Measurements from ENCODE around the gene ERN2. TPM values are rescaled to one million over a fixed set of nuclear protein-coding genes. Genes with fewer than 3 reads are reported as not detected.

ERN2 gene
- total RNA-seq, 1 experiment from 2014 or later: 0.47 TPM

DNA sequence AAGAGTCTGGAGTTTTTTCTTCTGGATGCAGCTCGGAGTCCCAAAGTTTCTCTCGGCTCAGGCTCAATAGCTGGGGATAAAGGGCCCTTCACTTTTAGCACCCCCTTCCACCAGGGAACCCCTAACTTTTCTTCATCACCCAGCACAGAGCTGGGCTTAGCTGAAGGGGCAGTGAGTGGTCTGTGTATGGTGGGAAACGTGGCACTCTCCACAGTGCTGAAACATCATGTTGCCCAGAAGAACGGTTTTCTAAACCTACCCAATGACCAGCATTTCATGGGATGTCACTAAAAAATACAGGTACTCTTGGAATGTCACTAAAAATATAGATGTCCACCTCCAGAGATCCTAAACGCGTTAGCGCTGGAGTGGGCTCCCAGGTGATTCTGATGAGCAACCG lies 12.0 kb downstream of the ERN2 start:
- CTCF ChIA-PET: interaction anchor here (1.3 kb wide), 1 partner anchor 27 kb away, joined by 4 read pairs; no protein-coding TSS in a partner anchor

More for the DNA sequence above, 12.0 kb downstream of the ERN2 start:
- H3K27me3 ChIP-seq (ENCODE audit: insufficient read depth, low read length): no peaks in the 10 kb centered on the region
- no peak overlapping the region for H3K9ac ChIP-seq (ENCODE audit: low read length)
- ATAC-seq (no peak), DNase-seq (ENCODE audit: low read depth, low spot score) (no peak)
- no peak overlapping the region for H2AFZ ChIP-seq (ENCODE audit: low read depth, low read length, poor library complexity, severe bottlenecking)
- H3K36me3 ChIP-seq (ENCODE audit: control insufficient read depth in 1 of 2, insufficient read depth in 2 of 2, low read length in 2 of 2): no peaks in the 10 kb centered on the region
- no peak overlapping the region; the same call in 1 of the 2 replicates for H3K27ac ChIP-seq (ENCODE audit: low read depth, low read length)
- no peaks in the 10 kb centered on the region for H4K20me1 ChIP-seq (ENCODE audit: insufficient read depth)
- no peaks in the 10 kb centered on the region for H3K9me2 ChIP-seq (ENCODE audit: insufficient read depth)
- POLR2A ChIA-PET: no interaction called here
- BruUV-seq (replicated peaks): no TSS peak
- H3K79me2 ChIP-seq (ENCODE audit: insufficient read depth, low read length): no peaks in the 10 kb centered on the region
- peaks cover 12 to 30% of the 10 kb centered on the region in 2 experiments for H3K4me1 ChIP-seq (ENCODE audit: control insufficient read depth in 1 of 2, insufficient read depth in 2 of 2, low read length in 2 of 2)
- H3K4me2 ChIP-seq (ENCODE audit: low read length): no peak overlapping the region
- intact Hi-C loops (cut with micrococcal nuclease): no loop called here
- TF ChIP-seq, protein P1, sequence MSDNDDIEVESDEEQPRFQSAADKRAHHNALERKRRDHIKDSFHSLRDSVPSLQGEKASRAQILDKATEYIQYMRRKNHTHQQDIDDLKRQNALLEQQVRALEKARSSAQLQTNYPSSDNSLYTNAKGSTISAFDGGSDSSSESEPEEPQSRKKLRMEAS (IDR thresholded peaks at IDR 0.05): no peak
- TF ChIP-seq, protein P2, sequence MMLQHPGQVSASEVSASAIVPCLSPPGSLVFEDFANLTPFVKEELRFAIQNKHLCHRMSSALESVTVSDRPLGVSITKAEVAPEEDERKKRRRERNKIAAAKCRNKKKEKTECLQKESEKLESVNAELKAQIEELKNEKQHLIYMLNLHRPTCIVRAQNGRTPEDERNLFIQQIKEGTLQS (IDR thresholded peaks at IDR 0.05): no peak
- TF ChIP-seq, protein P3, sequence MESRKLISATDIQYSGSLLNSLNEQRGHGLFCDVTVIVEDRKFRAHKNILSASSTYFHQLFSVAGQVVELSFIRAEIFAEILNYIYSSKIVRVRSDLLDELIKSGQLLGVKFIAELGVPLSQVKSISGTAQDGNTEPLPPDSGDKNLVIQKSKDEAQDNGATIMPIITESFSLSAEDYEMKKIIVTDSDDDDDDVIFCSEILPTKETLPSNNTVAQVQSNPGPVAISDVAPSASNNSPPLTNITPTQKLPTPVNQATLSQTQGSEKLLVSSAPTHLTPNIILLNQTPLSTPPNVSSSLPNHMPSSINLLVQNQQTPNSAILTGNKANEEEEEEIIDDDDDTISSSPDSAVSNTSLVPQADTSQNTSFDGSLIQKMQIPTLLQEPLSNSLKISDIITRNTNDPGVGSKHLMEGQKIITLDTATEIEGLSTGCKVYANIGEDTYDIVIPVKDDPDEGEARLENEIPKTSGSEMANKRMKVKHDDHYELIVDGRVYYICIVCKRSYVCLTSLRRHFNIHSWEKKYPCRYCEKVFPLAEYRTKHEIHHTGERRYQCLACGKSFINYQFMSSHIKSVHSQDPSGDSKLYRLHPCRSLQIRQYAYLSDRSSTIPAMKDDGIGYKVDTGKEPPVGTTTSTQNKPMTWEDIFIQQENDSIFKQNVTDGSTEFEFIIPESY (IDR thresholded peaks at IDR 0.05; ENCODE audit: extremely low read depth, insufficient replicate concordance, low read length): no peak
- no peak for TF ChIP-seq EZH2 (IDR thresholded peaks at IDR 0.05)
- no peak for TF ChIP-seq POLR2AphosphoS5 (IDR thresholded peaks at IDR 0.05; ENCODE audit: low read depth, low read length)
- TF ChIP-seq CEBPB (IDR thresholded peaks at IDR 0.05; ENCODE audit: low read depth): no peak
- no peak for TF ChIP-seq SP1 (IDR thresholded peaks at IDR 0.05; ENCODE audit: low read depth)
- no peak for TF ChIP-seq ZFX (IDR thresholded peaks at IDR 0.05)
- TF ChIP-seq YY1 (IDR thresholded peaks at IDR 0.05; ENCODE audit: extremely low read depth, insufficient replicate concordance, low read depth, low read length): no peak
- no peak for TF ChIP-seq CBX3 (IDR thresholded peaks at IDR 0.05; ENCODE audit: low read depth)
- no peak for TF ChIP-seq TCF7L2 (IDR thresholded peaks at IDR 0.05; ENCODE audit: borderline replicate concordance, extremely low read depth, insufficient read depth, insufficient read length)
- TF ChIP-seq EGR1 (IDR thresholded peaks at IDR 0.05; ENCODE audit: low read depth): no peak
- TF ChIP-seq SRF (IDR thresholded peaks at IDR 0.05; ENCODE audit: low read depth): no peak
- no peak for TF ChIP-seq EZH2phosphoT487 (IDR thresholded peaks at IDR 0.05; ENCODE audit: borderline replicate concordance)
- TF ChIP-seq SIN3A (IDR thresholded peaks at IDR 0.05; ENCODE audit: low read depth): no peak
- RAD21 ChIA-PET (ENCODE audit: low non-redundant PET in 1 of 2, low total read pairs in 2 of 2, uncharacterized antibody in 2 of 2, unreplicated experiment in 2 of 2): no interaction called here
- no peak overlapping the region for H3K4me3 ChIP-seq (replicated peaks in 1 of 2; ENCODE audit: low read depth in 1 of 2, low read length in 2 of 2)
- peaks cover 3 to 9% of the 10 kb centered on the region in 2 experiments; a peak in 2 of 4 replicates for H3K9me3 ChIP-seq (ENCODE audit: control insufficient read depth in 1 of 2, insufficient read depth in 1 of 2, low read depth in 1 of 2, low read length in 2 of 2)
